GM12873 (cell line): ENCODE measurements around the gene SRPX2.

Experiments used
- CTCF ChIP-seq: IDR thresholded peaks from 2 replicates; pipeline ENCODE4 v1.5.1; 2012; ENCODE audit warnings: low read depth, mild to moderate bottlenecking, moderate library complexity, low read length, control low read depth; ENCODE audit not compliant: insufficient read depth; ENCODE audit errors: missing control alignments

SRPX2 gene

GRCh38 chrX:100643956-100644860, at the start of gene SRPX2:
SRPX2 (plus strand) TSS chrX:100644199; CDS start chrX:100646323, 2,124 bp downstream.
- TF ChIP-seq CTCF = no peak

- no peak for TF ChIP-seq CTCF
These were observed 47.4 kb upstream of the SRPX2 start for GRCh38 chrX:100596601-100597000.

- no peak for TF ChIP-seq CTCF
These were observed 44.5 kb upstream of the SRPX2 start for GRCh38 chrX:100599456-100599855.

GRCh38 chrX:100600340-100600739, 43.7 kb upstream of the SRPX2 start:
- TF ChIP-seq CTCF = no peak

GRCh38 chrX:100600758-100601157, 43.2 kb upstream of the SRPX2 start:
- no peak for TF ChIP-seq CTCF

- no peak for TF ChIP-seq CTCF
These were observed 37.2 kb upstream of the SRPX2 start for GRCh38 chrX:100606753-100607152.

- TF ChIP-seq CTCF = no peak
These were observed 34.4 kb upstream of the SRPX2 start for GRCh38 chrX:100609591-100609990.
